ENCODE data around the gene PPFIBP2. TPM values are rescaled to one million over a fixed set of nuclear protein-coding genes. Genes with fewer than 3 reads are reported as not detected.

Gene PPFIBP2
- total and polyA plus RNA-seq, 10 of the 15 experiments (the other 5 are each of a cell fraction or from before 2014, with no cell fraction given), result 17.3 to 56.3 (median 39.2) TPM

DNA sequence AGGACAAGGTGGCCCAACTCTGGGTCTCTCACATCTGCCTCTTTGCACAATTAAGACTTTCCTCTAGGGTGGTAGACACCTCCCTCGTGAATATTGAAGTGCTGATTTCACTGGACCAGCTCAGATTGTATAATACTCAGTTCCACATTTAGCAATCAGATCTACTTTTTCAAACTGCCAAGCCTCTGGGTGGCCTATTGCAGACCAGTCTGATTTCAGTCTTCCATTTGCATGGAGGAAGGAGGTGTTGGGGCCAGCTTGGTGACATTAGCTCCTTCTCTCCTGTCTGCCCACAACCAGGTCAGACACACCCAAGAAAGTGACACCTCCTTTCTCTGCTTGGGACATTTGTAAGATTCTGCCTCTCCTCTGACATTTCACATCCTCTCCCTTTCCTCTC lies 78.2 kb downstream of the PPFIBP2 start:
- H3K4me2 ChIP-seq (ENCODE audit: control insufficient read depth, insufficient read depth), result no peak overlapping the region
- ChIA-PET POLR2A (no interaction called here), RAD21 (ENCODE audit: unreplicated experiment) (no interaction called here), SMC1A (ENCODE audit: uncharacterized antibody, unreplicated experiment) (interaction anchor here (1.3 to 1.9 kb wide), 2 partner anchors 10 to 31 kb away, joined by 3 to 6 read pairs; no protein-coding TSS in a partner anchor), CTCF (interaction anchor here (0.6 to 0.7 kb wide), 2 partner anchors 11 to 105 kb away, joined by 3 read pairs; no protein-coding TSS in a partner anchor)
- no peak for FAIRE-seq
- H3K79me2 ChIP-seq (ENCODE audit: control insufficient read depth, insufficient read depth, low read length), result peaks cover 3% of the 10 kb centered on the region; the same call in 1 of the 2 replicates
- peaks cover 15% of the 10 kb centered on the region for H3K4me1 ChIP-seq (ENCODE audit: control insufficient read depth, insufficient read depth, low read length)
- no peak for DNase-seq (ENCODE audit: low read depth, low spot score)
- in situ Hi-C loops (cut with MboI) (no loop called here), intact Hi-C loops (cut with micrococcal nuclease; ENCODE audit: unreplicated experiment) (no loop called here)
- no peaks in the 10 kb centered on the region for H4K20me1 ChIP-seq (ENCODE audit: control insufficient read depth, insufficient read depth)
- no peak overlapping the region for H2AFZ ChIP-seq (ENCODE audit: control insufficient read depth, low read depth, low read length)
- no peak overlapping the region for H3K9ac ChIP-seq (ENCODE audit: control insufficient read depth, insufficient read depth, low read length)
- no peak overlapping the region for H3K4me3 ChIP-seq
- H3K27ac ChIP-seq (ENCODE audit: control insufficient read depth, insufficient read depth), result no peak overlapping the region
- no peaks in the 10 kb centered on the region for H3K27me3 ChIP-seq (replicated peaks in 1 of 2; ENCODE audit: control insufficient read depth in 2 of 2, insufficient read depth in 2 of 2, low read length in 1 of 2)
- H3K9me3 ChIP-seq (replicated peaks; ENCODE audit: control insufficient read depth, insufficient read depth, low read length), result no peaks in the 10 kb centered on the region
- peak; percentile 85 for ATAC-seq
- 47% methylated on average over 1 of the region's 1 CpG for WGBS (ENCODE audit: insufficient coverage, insufficient replicate concordance, low lambda C conversion rate, missing lambda C conversion rate)
- BruUV-seq (replicated peaks), result no TSS peak
- H3K36me3 ChIP-seq (ENCODE audit: control insufficient read depth in 2 of 2, insufficient read depth in 2 of 2, low read length in 1 of 2), result peaks cover 1 to 11% of the 10 kb centered on the region in 2 experiments
- no peak for TF ChIP-seq WRNIP1 (IDR thresholded peaks at IDR 0.05; ENCODE audit: borderline replicate concordance, low read depth, low read length)
- no peak for TF ChIP-seq NKRF (conservative IDR thresholded peaks at IDR 0.05)
- no peak for TF ChIP-seq BCL11A (IDR thresholded peaks at IDR 0.05; ENCODE audit: low read depth, low read length)
- TF ChIP-seq, protein P1, sequence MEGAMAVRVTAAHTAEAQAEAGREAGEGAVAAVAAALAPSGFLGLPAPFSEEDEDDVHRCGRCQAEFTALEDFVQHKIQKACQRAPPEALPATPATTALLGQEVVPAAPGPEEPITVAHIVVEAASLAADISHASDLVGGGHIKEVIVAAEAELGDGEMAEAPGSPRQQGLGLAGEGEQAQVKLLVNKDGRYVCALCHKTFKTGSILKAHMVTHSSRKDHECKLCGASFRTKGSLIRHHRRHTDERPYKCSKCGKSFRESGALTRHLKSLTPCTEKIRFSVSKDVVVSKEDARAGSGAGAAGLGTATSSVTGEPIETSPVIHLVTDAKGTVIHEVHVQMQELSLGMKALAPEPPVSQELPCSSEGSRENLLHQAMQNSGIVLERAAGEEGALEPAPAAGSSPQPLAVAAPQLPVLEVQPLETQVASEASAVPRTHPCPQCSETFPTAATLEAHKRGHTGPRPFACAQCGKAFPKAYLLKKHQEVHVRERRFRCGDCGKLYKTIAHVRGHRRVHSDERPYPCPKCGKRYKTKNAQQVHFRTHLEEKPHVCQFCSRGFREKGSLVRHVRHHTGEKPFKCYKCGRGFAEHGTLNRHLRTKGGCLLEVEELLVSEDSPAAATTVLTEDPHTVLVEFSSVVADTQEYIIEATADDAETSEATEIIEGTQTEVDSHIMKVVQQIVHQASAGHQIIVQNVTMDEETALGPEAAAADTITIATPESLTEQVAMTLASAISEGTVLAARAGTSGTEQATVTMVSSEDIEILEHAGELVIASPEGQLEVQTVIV (IDR thresholded peaks at IDR 0.05; ENCODE audit: borderline replicate concordance, partially characterized antibody), result no peak
- TF ChIP-seq CHD4 (IDR thresholded peaks at IDR 0.05), result no peak
- no peak for TF ChIP-seq CBX5 (IDR thresholded peaks at IDR 0.05; ENCODE audit: low read depth)
- no peak for TF ChIP-seq SUPT20H (IDR thresholded peaks at IDR 0.05; ENCODE audit: borderline replicate concordance, control insufficient read depth, low read depth, low read length)
- TF ChIP-seq, protein P2, sequence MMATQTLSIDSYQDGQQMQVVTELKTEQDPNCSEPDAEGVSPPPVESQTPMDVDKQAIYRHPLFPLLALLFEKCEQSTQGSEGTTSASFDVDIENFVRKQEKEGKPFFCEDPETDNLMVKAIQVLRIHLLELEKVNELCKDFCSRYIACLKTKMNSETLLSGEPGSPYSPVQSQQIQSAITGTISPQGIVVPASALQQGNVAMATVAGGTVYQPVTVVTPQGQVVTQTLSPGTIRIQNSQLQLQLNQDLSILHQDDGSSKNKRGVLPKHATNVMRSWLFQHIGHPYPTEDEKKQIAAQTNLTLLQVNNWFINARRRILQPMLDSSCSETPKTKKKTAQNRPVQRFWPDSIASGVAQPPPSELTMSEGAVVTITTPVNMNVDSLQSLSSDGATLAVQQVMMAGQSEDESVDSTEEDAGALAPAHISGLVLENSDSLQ (IDR thresholded peaks at IDR 0.05), result no peak
- TF ChIP-seq MAX (IDR thresholded peaks at IDR 0.05; ENCODE audit: low read depth, low read length), result no peak
- no peak for TF ChIP-seq KDM1A (IDR thresholded peaks at IDR 0.05; ENCODE audit: borderline replicate concordance)
- no peak for TF ChIP-seq ZNF207 (IDR thresholded peaks at IDR 0.05; ENCODE audit: borderline replicate concordance)
- no peak for TF ChIP-seq TCF12 (IDR thresholded peaks at IDR 0.05; ENCODE audit: low read depth, low read length)
- TF ChIP-seq SIX5 (IDR thresholded peaks at IDR 0.05; ENCODE audit: low read depth, low read length, severe bottlenecking), result no peak
- no peak for TF ChIP-seq DPF2 (IDR thresholded peaks at IDR 0.05)
- TF ChIP-seq, protein P3, sequence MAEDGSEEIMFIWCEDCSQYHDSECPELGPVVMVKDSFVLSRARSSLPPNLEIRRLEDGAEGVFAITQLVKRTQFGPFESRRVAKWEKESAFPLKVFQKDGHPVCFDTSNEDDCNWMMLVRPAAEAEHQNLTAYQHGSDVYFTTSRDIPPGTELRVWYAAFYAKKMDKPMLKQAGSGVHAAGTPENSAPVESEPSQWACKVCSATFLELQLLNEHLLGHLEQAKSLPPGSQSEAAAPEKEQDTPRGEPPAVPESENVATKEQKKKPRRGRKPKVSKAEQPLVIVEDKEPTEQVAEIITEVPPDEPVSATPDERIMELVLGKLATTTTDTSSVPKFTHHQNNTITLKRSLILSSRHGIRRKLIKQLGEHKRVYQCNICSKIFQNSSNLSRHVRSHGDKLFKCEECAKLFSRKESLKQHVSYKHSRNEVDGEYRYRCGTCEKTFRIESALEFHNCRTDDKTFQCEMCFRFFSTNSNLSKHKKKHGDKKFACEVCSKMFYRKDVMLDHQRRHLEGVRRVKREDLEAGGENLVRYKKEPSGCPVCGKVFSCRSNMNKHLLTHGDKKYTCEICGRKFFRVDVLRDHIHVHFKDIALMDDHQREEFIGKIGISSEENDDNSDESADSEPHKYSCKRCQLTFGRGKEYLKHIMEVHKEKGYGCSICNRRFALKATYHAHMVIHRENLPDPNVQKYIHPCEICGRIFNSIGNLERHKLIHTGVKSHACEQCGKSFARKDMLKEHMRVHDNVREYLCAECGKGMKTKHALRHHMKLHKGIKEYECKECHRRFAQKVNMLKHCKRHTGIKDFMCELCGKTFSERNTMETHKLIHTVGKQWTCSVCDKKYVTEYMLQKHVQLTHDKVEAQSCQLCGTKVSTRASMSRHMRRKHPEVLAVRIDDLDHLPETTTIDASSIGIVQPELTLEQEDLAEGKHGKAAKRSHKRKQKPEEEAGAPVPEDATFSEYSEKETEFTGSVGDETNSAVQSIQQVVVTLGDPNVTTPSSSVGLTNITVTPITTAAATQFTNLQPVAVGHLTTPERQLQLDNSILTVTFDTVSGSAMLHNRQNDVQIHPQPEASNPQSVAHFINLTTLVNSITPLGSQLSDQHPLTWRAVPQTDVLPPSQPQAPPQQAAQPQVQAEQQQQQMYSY (CRISPR knock-in tag; IDR thresholded peaks at IDR 0.05), result no peak
- no peak for TF ChIP-seq HDAC2 (IDR thresholded peaks at IDR 0.05)

Data from GM12878 (cell line).